Mesothelial cell of epicardium (in vitro differentiated cells): Measurements from ENCODE around the gene ATG5. TPM values are rescaled to one million over a fixed set of nuclear protein-coding genes. Genes with fewer than 3 reads are reported as not detected.
"Not testable (repeated sequence)": the region's sequence is repeated elsewhere in the genome, so short reads cannot be mapped to it uniquely, and the experiment has no call there.

Experiments
- DNase-seq, 2 experiments: peaks; one replicate each; pipeline ENCODE4 v3.0.0; 2021; ENCODE audit warnings: low spot score in 2 of 2; ENCODE audit not compliant: unreplicated experiment in 2 of 2
- H3K27ac Mint-ChIP-seq: 2 replicates; pipeline ENCODE4 v1.8.0; 2021; ENCODE audit warnings: mixed read lengths
- H3K27me3 Mint-ChIP-seq: 2 replicates; pipeline ENCODE4 v1.8.0; 2021; ENCODE audit warnings: low read depth, mixed read lengths
- H3K36me3 Mint-ChIP-seq: 2 replicates; pipeline ENCODE4 v1.8.0; 2021; ENCODE audit warnings: mixed read lengths
- H3K4me1 Mint-ChIP-seq: 2 replicates; pipeline ENCODE4 v1.8.0; 2021; ENCODE audit warnings: mixed read lengths
- H3K4me3 Mint-ChIP-seq: 2 replicates; pipeline ENCODE4 v1.8.0; 2021; ENCODE audit warnings: mild to moderate bottlenecking, moderate library complexity, mixed read lengths
- H3K9me3 Mint-ChIP-seq: 2 replicates; pipeline ENCODE4 v1.8.0; 2021; ENCODE audit warnings: mixed read lengths
- total RNA-seq: library from RNA; stranded (reverse); gene quantifications from 3 replicates; pipeline ENCODE4 v1.2.1, GENCODE V29; 2021
- TF ChIP-seq, protein P1 (sequence below): fragments of 200-600 bp; sonication (generic); IDR thresholded peaks from one replicate; pipeline ENCODE4 v1.5.0; 2021; ENCODE audit warnings: antibody characterized with exemption; ENCODE audit not compliant: unreplicated experiment

ATG5 gene
- total RNA-seq, 1 donor from 2014 or later = 33.0 TPM

DNA sequence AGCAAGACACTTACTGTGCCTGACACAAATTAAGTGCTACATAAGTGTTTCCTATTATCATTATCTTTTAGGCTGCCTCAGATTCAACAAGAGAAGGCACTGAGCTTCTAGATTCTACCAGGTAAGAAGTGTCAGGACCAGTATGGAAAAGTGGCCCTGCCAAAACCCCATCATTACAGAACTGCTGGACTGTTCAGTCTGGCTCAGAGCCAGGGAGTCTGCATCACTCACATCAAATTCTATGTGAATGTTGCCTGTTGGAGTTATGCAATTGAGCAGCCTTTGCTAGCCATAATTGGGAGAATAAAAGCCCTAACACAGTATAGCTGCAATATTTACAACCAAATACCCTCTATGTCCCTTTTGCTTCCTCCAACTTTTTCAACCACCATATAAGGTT lies 70.9 kb downstream of the ATG5 start:
- no peak for DNase-seq
- H3K27ac Mint-ChIP-seq = no peak overlapping the region
- H3K4me1 Mint-ChIP-seq = peaks cover 25% of the 10 kb centered on the region
- H3K9me3 Mint-ChIP-seq = no peaks in the 10 kb centered on the region
- H3K27me3 Mint-ChIP-seq = no peaks in the 10 kb centered on the region
- TF ChIP-seq, protein P1, sequence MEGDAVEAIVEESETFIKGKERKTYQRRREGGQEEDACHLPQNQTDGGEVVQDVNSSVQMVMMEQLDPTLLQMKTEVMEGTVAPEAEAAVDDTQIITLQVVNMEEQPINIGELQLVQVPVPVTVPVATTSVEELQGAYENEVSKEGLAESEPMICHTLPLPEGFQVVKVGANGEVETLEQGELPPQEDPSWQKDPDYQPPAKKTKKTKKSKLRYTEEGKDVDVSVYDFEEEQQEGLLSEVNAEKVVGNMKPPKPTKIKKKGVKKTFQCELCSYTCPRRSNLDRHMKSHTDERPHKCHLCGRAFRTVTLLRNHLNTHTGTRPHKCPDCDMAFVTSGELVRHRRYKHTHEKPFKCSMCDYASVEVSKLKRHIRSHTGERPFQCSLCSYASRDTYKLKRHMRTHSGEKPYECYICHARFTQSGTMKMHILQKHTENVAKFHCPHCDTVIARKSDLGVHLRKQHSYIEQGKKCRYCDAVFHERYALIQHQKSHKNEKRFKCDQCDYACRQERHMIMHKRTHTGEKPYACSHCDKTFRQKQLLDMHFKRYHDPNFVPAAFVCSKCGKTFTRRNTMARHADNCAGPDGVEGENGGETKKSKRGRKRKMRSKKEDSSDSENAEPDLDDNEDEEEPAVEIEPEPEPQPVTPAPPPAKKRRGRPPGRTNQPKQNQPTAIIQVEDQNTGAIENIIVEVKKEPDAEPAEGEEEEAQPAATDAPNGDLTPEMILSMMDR = no peak
- no peak overlapping the region for H3K4me3 Mint-ChIP-seq
- H3K36me3 Mint-ChIP-seq = no peaks in the 10 kb centered on the region

DNA sequence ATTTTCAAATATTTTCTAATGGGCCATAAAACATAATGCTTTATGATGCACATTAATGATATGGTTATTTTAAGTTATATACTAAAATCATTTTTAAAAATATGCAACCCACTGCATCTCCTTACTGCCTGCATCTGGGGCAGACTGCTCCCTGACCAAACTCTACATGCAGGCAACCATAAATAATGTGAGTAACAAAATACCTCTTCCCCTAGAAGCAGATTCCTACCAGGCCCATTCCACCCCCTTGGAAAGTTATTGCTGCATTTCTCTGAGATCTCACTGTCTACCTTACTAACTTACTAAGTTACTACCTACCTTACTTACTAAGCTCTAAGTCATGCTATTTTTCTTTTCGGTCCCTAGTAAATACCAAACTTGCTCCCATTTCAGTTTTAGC lies 71.8 kb downstream of the ATG5 start:
- Mint-ChIP-seq H3K4me1 (peaks cover 25% of the 10 kb centered on the region), H3K27me3 (no peaks in the 10 kb centered on the region), H3K27ac (peak overlapping the region; percentile 48), H3K4me3 (no peak overlapping the region), H3K9me3 (no peaks in the 10 kb centered on the region), H3K36me3 (no peaks in the 10 kb centered on the region)
- TF ChIP-seq, protein P1 = no peak
- DNase-seq = no peak

DNA sequence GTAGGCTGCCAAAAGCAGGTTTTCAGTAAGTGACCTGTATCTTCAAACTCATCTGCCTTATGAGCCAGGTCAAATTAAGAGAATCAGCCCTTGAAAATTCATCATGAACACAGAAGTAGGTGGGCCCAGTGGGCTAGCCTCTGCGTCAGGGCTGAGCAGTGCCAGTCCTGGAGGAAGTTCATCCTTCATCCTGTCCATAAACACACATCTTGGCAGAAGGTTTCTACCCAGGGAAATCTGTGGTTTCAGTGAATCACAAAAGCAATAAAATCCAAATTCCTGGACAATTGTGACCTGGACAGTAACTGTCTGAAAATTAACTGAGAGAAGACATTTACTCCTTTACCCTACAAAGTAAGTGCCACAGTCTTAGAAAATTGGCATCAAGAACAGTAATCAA lies 72.4 kb downstream of the ATG5 start:
- TF ChIP-seq, protein P1 = no peak
- no peak overlapping the region for H3K4me3 Mint-ChIP-seq
- H3K27me3 Mint-ChIP-seq = no peaks in the 10 kb centered on the region
- peaks cover 2% of the 10 kb centered on the region for H3K36me3 Mint-ChIP-seq
- H3K9me3 Mint-ChIP-seq = no peaks in the 10 kb centered on the region
- H3K4me1 Mint-ChIP-seq = peaks cover 25% of the 10 kb centered on the region
- no peak for DNase-seq
- H3K27ac Mint-ChIP-seq = no peak overlapping the region

DNA sequence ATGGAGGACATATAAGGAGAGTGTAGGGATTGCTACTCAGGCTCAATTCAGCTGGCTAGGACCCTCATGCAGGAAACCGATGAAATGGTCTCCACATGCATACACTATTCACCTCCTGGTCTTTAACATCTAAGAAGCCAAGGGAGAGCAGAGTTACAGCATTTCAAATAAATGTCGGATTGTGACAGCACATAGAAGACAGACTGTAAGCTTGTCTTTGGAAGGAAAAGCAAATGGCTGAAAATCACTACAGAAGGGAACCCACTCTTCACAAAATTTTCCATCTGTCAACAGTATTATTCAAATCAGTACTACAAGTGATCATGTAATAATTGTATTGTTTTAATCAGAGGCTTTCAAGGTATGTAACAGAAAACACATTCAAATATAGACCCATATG lies 72.9 kb downstream of the ATG5 start:
- Mint-ChIP-seq H3K36me3 (peaks cover 5% of the 10 kb centered on the region), H3K27me3 (no peaks in the 10 kb centered on the region)
- TF ChIP-seq, protein P1 = no peak

DNA sequence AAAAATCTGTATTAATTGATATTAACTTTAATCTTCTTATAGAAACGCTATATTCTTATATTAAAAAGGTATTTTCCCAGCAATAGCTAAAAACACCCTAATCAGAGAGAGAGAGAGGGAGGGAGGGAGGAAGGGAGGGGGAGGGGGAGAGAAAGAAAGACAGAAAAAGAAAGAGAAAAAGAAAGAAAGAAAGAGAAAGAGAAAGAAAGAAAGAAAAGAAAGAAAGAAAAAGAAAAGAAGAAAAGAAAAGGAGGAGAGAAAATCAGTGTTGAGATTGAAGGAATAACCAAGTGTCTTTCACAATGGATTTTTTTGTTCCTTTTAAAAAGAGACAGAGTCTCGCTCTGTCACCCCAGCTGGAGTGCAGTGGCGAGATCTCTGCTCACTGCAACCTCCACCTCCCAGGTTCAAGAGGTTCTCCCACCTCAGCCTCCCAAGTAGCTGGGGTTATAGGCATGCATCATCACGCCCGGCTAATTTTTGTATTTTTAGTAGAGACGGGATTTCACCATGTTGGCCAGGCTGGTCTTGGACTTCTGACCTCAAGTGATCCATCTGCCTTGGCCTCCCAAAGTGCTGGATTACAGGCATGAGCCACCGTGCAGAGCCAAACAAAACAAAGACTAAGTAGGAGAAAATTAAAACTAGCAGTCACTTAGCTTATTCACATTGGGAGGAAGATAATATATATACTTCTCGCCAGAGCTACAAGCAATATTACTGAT lies 73.9 kb downstream of the ATG5 start:
- H3K9me3 Mint-ChIP-seq, H3K4me3 Mint-ChIP-seq, H3K36me3 Mint-ChIP-seq, H3K27ac Mint-ChIP-seq, H3K27me3 Mint-ChIP-seq, DNase-seq: not testable (repeated sequence)
- H3K4me1 Mint-ChIP-seq = peaks cover 25% of the 10 kb centered on the region

More for the DNA sequence above, 72.9 kb downstream of the ATG5 start:
- no peak for DNase-seq
- Mint-ChIP-seq H3K9me3 (no peaks in the 10 kb centered on the region), H3K4me1 (peaks cover 25% of the 10 kb centered on the region), H3K27ac (no peak overlapping the region), H3K4me3 (no peak overlapping the region)

DNA sequence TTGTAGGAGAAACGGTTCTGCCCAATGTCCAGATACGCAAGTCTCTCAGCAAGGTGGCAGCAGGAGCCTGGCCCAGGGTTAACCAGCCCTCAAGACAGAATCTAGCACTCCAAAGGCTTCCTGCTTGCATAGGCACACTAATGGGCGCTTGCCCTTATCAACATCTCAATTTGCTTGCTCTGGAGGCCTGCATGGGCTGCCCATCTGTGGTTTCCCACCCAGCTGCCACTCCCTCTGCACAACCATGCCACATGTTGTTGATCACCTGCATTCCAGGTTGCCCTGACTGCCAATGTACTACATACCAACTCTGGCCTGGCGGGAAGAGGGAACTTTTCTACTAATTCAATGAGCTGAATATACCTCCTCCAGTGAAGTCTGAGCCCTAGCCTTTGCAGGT lies 74.6 kb downstream of the ATG5 start:
- H3K27ac Mint-ChIP-seq = no peak overlapping the region
- no peaks in the 10 kb centered on the region for H3K27me3 Mint-ChIP-seq
- peaks cover 21% of the 10 kb centered on the region for H3K4me1 Mint-ChIP-seq
- H3K9me3 Mint-ChIP-seq = no peaks in the 10 kb centered on the region
- TF ChIP-seq, protein P1 = no peak
- H3K4me3 Mint-ChIP-seq = no peak overlapping the region
- no peak for DNase-seq
- peaks cover 8% of the 10 kb centered on the region for H3K36me3 Mint-ChIP-seq
